HPDE6-E6E7 (cell line): ENCODE data around the gene BASP1.
"Not testable (repeated sequence)": the region's sequence is repeated elsewhere in the genome, so short reads cannot be mapped to it uniquely, and the experiment has no call there.

Source experiments
- DNase-seq: peaks from one replicate; pipeline ENCODE4 v3.0.0; 2011; ENCODE audit warnings: missing footprints; ENCODE audit errors: extremely low spot score

Gene BASP1

DNA sequence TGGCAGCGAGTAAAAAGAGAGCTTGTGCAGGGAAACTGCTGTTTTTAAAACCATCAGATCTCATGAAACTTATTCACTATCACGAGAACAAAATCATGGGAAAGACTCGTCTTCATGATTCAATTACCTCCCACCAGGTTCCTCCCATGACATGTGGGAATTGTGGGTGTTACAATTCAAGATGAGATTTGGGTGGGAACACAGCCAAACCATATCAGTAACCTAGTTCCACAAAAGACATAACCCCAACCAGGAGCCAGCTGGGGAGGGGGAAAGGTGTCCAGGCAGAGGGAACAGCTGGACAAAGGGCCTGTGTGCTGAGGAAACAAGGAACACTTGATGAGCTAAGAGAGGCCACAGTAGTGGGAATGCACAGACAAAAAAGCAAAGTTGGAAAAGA, 71.1 kb downstream of the BASP1 start:
- no peak for DNase-seq

DNA sequence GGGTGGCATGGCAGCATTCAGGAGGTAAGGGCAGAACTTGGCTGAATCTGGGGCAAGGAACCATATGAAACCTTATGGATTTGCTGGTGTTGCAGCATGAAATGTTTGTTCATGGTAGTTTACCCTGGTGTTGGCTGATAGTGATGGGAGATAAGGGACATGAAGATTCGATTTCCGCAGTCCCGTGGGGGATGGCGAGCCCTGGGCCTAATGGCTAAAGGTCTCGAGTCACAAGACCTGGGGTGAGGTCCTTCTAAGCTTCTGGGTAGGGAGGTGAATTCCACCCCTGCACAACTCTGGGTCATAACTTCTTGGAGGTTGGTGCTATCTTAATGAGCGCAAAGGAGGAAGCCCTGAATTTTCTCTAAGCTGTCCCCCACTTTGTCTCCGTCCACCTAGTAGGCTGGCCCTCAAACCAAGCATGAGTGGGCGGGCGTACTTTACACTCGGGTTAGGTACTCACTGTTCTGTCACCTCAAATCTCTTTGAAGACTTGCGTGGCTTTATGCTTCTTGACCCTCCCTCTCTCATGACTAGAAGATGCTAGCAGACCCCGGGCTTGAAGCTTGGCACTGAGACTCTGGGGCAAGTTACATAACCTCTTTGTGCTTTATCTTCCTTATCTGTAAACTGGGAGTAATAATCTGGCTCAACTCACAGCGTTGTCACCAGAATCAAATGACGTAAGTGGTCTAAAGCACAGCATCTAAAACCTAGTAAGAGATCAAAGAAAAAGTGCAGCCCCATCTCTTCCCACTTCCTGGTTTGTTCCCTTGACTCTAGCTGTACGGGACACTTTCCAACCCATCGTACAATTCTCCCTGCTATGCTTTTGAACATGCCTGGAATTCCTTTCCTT, 72.5 kb downstream of the BASP1 start:
- no peak for DNase-seq

DNA sequence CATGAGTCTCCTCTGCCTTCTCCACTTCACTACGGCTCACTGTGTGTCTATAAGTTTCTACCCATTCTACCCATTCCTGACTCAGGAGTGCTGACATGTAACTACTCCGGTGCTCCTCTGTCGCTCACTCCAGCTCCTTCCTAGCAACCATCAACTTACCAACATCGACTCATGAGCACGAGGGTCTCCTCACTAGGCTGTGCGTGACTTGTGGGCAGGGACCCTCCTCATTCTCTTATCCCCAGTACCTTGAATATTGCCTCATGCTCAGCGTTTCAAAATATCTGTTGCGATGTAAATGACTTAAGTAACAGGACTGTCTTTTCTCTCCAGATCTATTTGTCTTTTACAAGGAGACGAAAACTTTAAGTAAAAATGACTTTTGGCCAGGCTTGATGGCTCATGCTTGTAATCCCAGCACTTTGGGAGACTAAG, 73.1 kb downstream of the BASP1 start:
- no peak for DNase-seq

DNA sequence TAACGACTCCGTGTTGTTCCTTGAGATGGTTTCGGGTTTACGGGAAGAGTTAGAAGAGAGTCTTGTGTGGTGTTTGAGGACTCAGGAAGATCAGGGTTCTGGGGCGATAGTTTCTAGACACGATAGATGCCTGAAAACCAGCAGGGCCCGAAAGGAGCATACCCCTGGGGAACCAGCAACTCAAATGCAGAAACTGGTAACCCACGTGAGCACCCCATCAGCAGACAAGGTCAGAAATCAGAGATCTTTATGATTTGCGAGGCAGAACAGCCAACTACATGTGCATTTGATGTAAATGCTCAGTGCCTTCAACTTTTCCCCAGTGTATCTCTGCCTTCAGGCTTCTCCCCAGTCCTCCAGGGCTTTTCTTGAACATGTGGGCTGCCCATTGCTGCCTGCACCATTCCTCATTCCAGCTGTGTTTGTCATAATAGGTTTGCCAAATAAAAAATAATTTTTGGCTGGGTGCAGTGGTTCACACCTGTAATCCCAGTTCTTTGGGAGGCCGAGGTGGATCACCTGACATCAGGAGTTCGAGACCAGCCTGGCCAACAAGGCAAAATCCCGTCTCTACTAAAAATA, 75.1 kb downstream of the BASP1 start:
- DNase-seq: no peak

DNA sequence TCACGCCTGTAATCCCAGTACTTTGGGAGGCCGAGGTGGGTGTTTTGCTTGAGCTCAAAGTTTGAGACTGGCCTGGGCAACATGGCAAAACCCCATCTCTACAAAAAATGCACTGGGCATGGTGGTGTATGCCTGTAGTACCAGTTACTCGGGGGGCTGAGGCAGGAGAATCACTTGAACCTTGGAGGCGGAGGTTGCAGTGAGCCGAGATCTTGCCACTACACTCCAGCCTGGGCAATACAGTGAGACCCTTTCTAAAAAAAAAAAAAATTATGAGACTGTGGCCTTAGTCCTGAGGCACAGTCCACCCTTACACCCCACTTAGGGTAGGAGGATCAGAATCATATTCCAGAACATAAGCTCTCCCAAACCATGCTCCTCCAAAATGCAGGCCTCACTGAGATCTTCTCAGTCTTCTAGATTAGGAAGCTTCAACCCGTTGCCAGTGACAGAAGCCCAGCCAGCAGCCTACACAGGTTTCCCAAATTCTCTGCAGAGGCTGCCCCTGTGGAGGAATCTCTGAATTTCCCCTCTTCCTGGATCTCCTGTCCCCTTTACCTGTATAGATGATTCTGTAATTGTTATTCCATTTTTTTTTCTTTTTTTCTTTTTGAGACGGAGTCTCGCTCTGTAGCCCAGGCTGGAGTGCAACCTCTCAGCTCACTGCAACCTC, 77.3 kb downstream of the BASP1 start:
- no peak for DNase-seq

DNA sequence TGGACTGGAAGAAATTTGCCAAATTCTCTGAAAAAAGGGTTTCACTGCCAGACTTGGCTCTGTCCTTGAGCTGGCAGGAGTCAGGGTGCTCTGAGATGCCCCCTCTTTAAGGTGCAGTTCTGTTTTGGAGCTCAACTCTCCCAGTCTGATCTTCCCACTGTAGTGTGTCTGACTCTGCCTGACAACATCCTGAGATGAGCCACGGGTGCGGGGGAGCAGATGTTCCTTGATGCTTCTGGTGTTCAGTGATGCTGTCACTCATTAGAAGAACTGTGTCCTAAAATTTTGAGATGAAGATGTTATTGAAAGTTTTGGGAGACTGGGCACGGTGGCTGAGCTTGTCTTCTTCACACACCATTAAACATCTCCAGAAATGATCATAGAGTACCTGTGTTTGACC, 78.2 kb downstream of the BASP1 start:
- DNase-seq: no peak

DNA sequence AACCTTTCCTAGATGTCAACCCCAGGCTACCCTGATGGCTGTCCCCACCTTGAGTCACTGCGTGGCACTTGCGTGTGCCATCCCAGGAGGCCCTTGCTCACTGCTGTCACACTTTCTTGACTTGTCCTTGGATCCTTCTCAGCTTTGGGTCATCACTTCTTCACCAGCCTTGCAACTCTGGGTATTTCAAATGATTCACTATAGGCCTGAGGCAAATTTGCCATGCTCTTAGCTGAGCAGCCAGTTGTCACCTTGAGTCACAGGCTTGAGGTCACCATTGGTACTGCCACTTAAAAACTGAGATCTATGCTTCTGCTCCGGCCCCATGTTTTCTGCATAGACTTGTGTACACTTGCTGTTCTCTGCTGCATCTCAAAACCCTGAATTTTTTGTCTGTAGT, 84.7 kb downstream of the BASP1 start:
- no peak for DNase-seq

DNA sequence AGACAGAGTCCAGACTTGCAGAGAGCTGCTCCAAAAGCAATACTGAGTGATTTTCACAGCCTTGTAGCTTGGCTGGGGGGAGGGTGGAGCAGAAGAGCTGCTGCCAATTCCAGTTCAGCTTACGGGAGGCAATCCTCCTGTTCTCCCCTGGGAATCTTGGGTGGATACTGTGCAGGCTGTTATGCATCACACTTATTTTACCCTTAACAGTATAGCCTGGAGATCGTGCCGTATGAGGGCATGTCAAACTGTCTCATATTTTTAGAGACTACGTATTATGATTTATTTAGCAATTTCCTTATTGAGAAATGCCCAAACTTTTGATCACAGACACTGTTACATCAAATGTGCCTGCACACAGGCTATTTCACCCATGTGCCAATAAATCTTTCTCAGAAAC, 85.2 kb downstream of the BASP1 start:
- no peak for DNase-seq

DNA sequence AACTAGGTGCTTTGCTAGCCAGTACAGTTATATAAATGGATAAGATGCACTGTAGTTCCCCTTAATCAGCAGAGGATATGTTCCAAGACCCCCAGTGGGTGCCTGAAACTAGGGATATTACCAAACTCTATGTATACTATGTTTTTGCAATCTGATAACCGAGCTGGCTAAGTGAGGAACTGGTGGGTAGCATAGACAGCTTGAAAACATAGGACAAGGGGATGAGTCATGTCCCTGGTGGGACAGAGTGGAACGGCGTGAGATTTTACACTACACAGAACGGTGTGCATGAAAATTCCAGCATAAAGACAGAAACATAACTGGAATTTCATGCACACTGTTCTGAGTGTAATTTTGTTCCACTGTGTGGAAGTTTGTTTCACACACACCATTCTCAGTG, 86.9 kb downstream of the BASP1 start:
- no peak for DNase-seq

DNA sequence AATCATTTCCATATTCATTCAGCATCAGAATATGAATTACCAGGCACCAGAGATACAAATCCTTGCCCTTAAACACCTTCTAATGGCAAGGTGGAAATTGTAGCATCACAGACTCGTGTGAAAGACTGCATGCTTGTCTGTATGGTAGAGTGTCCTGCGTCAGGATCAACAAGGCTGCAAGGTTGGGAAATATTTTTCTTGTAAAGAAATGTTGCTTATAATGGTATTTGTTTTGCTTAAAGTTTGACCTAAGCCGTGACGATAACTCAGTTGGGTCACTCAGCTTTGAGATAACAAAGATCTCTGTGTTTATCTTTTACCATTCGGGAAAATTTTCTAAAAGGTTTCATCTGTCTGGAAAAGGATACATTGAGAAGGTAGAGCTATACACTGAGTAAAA, 87.6 kb downstream of the BASP1 start:
- no peak for DNase-seq

DNA sequence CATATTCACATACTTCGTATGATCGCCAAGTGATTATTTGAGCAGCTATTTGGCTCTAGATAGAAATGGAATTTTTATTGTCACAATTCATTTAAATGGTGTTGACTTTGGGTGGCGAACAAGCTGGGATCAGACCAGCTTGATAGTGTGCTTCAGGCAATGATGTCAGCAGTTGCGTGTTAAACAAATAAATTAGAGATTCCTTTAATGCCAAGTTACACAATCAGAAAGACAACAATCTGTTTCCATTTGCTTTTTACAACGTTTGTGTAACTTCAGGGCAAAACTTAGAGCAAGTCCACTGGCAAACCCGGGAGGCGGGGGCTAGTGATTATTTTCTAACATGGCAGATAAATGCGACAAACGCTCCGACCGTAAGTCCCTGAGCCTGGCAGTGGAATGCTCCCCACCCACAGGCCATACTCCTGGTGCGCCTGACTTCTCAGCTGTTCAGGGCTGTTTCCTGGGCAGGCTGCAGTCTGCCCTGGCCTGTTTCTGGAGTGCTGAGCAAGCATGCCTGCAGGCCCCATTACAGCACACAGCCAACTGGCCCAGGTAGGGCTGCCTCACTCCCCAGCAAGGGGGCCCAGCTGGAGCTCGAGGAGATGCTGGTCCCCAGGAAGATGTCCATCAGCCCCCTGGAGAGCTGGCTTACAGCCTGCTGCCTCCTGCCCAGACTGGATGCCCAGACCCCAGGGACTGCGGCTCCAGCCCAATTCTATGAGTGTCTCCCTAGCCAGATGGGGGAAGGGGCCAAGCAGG, 88.7 kb downstream of the BASP1 start:
- DNase-seq: peak; percentile 34

DNA sequence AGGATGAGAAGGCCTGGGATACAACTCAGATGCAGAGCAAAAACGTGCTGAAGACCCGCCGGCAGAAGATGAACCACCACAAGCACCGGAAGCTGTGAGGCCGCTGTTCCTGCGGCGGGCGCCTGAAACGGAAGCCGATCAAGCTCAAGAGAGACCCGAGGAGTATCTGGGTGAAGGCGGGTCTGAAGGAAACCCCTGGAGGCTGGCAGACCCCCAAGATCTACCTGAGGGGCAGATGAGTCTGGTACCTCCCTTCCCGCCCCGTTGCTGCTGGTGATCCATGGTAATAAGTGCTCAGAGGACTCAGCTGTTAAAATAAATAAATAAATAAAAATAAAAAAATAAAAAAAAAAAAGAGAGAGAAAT, 89.3 kb downstream of the BASP1 start:
- no peak for DNase-seq

DNA sequence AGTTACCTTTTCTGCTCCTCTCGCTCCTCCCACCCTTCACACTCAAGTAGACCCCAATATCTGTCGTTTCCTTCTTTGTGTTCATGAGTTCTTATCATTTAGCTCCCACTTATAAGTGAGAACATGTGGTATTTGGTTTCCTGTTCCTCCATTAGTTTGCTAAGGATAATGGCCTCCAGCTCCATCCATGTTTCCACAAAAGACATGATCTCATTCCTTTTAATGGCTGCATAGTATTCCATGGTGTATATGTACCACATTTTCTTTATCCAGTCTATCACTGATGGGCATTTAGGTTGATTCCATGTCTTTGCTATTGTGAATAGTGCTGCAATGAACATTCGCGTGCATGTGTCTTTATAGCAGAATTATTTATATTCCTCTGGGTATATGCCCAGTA, 90.0 kb downstream of the BASP1 start:
- not testable (repeated sequence) for DNase-seq

DNA sequence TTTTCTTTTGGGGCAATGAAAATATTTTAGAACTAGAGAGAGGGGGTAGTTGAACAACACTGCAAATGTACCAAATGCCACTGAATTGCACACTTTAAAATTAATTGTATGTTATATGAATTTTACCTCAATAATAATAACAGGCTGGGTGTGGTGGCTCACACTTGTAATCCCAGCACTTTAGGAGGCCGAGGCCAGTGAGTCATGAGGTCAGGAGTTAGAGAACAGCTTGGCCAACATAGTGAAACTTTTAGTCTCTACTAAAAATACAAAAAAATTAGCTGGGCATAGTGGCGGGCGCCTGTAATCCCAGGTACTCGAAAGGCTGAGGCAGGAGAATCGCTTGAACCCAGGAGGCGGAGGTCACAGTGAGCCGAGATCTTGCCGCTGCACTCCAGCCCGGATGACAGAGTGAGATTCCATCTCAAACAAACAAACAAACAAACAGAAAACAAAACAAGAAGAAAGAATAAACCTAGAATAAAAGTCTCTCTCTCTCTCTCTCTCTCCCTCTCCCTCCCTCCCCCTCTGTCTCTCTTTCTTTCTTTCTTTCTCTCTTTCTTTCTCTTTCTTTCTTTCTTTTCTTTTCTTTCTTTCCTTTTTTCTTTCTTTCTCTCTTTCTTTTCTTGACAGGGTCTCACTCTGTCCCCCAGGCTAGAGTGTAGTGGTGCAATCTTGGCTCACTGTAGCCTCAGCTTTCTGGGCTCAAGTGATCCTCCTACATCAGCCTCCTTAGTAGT, 91.1 kb downstream of the BASP1 start:
- DNase-seq: no peak

DNA sequence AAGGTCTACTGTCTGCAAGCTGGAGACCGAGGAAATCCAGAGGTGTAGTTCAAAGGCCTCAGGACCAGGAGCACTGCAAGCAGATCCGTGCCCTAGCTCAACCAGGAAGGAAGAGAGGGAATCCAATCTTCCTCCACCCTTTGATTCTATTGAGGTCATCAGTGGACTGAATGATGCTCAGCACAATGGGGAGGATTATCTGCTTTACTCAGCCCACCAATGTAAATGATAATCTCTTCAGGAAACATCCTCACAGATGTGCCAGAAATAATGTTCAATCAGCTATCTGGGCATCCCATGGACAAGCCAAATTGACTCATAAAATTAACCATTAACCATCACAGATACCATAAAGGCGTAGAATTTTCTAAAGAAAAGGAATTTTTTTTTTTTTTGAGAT, 92.0 kb downstream of the BASP1 start:
- DNase-seq: no peak

DNA sequence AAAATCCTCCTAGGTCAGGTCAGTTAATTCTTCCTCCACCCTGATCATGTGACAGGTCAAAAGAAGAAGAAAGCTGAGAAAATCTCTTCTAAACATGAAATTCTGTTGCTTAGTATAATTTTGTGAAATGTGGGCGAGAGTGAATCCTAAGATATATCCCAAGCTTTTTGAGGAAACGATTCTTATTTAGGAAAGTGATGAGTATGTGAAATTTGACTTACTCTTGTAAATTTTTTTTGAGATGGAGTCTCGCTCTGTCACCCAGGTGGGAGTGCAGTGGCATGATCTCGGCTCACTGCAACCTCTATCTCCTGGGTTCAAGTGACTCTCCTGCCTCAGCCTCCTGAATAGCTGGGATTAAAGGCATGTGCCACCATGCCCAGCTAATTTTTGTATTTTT, 93.1 kb downstream of the BASP1 start:
- not testable (repeated sequence) for DNase-seq

DNA sequence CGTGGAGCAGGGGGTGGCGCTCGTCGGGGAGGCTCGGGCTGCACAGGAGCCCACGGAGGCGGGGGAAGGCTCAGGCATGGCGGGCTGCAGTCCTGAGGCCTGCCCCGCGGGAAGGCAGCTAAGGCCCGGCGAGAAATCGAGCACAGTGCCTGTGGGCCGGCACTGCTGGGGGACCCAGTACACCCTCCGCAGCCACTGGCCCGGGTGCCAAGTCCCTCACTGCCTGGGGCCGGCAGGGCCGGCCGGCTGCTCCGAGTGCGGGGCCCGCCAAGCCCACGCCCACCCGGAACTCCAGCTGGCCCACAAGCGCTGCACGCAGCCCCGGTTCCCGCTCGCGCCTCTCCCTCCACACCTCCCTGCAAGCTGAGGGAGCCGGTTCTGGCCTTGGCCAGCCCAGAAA, 94.4 kb downstream of the BASP1 start:
- DNase-seq: not testable (repeated sequence)

DNA sequence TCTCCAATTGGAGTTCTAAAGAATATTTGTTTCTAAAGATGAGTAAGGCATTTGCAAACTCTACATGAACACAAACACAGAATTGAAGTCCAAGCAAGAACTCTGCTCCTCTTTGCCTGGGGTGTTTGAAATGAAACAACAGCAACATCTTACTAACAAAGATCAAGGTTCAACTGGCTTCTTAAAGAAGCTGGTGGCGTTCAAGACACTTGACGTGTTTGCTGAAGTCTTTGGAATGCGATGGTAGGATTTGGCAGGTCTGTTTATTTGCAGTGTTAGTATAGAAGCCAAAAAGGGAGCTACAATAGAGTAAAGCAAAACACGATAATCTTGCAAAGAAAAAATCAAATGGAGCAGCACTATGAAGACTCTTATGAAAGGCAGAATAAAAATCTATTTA, 94.9 kb downstream of the BASP1 start:
- no peak for DNase-seq

DNA sequence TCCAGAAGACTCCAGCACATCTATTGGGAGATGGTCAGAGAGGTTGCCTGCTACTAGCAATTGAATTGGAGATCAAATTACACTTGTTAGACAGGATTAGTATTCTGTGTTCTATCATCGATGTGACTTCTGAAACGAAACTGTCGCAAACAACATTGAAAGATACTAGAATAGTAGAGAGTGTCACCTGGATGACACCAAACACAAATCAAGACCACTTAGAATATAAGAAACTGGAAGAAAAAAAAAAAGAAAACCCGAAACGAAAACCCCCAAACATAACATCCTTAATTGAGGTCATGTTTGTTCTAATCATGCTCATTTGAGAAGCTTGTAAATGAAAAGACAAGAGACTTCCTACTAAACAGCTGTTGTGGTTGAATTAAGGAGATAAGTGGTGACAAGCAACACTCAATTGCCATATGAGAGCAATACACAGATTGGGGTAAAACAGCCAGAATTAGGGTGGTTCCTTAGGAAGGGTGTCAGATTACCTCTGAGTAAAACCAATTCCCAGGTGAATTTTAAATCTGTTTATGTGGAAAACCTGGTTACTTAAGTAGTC, 97.6 kb downstream of the BASP1 start:
- no peak for DNase-seq

DNA sequence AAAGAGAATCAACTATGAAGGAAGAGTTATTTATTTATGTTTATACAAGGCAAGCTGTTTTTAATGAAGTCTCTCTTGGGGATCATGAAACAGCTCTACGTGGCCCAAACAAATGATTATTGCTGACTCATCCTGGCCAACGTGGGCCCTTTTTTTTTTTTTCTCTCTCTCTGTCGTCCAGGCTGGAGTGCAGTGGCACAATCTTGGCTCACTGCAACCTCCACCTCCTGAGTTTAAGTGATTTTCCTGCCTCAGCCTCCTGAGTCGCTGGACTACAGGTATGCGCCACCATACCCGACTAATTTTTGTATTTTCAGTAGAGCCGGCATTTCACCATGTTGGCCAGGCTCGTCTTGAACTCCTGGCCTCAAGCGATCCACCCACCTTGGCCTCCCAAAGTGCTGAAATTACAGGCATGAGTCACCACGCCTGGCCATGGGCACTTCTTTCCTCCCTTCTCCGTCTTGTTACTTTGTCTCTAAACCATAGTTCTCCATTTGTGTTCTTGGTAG, 98.3 kb downstream of the BASP1 start:
- no peak for DNase-seq

DNA sequence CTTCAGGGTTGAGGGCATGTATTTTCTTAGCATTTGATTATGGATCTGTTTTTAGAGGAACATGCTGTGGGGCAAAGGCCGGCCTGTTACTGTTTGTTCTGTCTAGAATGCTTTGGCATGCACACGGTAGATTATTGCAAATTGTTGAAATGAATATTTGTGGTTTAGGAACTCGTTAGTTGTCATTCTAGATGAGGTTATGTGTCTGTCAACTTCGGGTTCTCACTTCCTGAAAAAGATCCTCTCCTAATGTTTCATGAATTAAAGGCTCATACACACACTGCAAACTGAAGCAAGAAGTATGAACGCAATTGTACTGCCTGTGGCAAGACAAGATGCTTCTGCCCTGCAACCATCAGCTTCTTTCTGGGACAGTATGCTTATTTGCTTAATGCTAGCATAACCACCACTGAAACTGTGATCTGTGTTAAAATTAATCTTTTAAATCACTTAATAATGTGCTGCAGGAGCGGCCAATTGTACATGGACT, 99.6 kb downstream of the BASP1 start:
- peak; percentile 43 for DNase-seq
